ENCODE results near the gene HMCN1.

DNA sequence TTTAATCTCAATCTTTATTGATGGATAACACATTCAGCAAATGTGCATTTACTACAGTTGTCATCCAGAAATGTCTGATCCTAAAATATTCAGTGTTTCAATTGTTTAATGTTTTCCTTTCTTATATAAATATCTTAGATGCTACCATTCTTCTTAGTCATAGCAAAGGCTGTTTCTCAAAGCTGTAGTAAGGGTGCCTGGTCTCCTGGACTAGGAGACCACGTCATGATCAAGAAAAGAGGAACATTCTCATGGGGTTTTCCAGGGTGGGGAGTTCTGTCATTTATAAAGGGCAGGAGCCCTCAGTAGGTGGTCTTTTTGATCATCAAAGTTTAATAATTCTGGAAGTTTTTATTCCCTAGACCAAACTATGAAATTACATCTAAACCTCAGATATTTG, 292.8 kb downstream of the HMCN1 start:
- TF ChIP-seq POLR2A (IDR thresholded peaks at IDR 0.05; ENCODE audit: low read length): no peak
- TF ChIP-seq GATA1 (IDR thresholded peaks at IDR 0.05; ENCODE audit: low read depth, low read length): no peak
